HEK293T (cell line): ENCODE data around the gene PALB2.

ENCODE experiments used
- FOXA1 ChIP-seq: fragments of 450-650 bp; IDR thresholded peaks from 2 replicates; pipeline ENCODE4 v1.6.1; 2016; ENCODE audit warnings: mild to moderate bottlenecking
- FOXM1 ChIP-seq: fragments of 450-650 bp; IDR thresholded peaks from 2 replicates; pipeline ENCODE4 v1.6.1; 2017; ENCODE audit warnings: mild to moderate bottlenecking, borderline replicate concordance

- TF ChIP-seq FOXA1 (no peak), FOXM1 (peak; percentile 99)
Observed at GRCh38 chr16:23678430-23679273, 37.5 kb upstream of the PALB2 start, which contains the start of gene PLK1.
